ENCODE measurements around the gene C12orf43.
"Not testable (repeated sequence)": the region's sequence is repeated elsewhere in the genome, so short reads cannot be mapped to it uniquely, and the experiment has no call there.

DNA sequence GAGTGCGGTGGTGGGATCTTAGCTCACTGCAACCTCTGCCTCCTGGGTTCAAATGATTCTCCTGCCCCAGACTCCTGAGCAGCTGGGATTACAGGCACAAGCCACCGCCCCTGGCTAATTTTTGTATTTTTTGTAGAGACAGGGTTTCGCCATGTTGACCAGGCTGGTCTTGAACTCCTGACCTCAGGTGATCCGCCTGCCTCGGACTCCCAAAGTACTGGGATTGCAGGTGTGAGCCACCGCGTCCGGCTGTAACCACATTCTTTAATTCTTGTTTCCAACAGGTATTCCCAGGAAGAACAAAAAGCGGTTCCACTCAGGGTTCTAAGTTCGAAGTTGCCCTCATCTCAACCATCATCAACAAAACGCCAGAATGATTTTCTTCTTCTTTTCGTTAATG, 48.3 kb upstream of the C12orf43 start:
- TF ChIP-seq, protein P1, sequence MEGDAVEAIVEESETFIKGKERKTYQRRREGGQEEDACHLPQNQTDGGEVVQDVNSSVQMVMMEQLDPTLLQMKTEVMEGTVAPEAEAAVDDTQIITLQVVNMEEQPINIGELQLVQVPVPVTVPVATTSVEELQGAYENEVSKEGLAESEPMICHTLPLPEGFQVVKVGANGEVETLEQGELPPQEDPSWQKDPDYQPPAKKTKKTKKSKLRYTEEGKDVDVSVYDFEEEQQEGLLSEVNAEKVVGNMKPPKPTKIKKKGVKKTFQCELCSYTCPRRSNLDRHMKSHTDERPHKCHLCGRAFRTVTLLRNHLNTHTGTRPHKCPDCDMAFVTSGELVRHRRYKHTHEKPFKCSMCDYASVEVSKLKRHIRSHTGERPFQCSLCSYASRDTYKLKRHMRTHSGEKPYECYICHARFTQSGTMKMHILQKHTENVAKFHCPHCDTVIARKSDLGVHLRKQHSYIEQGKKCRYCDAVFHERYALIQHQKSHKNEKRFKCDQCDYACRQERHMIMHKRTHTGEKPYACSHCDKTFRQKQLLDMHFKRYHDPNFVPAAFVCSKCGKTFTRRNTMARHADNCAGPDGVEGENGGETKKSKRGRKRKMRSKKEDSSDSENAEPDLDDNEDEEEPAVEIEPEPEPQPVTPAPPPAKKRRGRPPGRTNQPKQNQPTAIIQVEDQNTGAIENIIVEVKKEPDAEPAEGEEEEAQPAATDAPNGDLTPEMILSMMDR (conservative IDR thresholded peaks at IDR 0.05; ENCODE audit: low read depth, low read length): not testable (repeated sequence)
- not testable (repeated sequence) for TF ChIP-seq NFE2L2 (IDR thresholded peaks at IDR 0.05; ENCODE audit: low read depth, low read length); POLR2A (IDR thresholded peaks at IDR 0.05; ENCODE audit: low read depth, low read length); CHD1 (IDR thresholded peaks at IDR 0.05; ENCODE audit: low read depth, low read length); RAD21 (IDR thresholded peaks at IDR 0.05; ENCODE audit: low read length)
